HG03103 (cell line): ENCODE measurements around the gene ZNF282.
A peak's percentile ranks its signal among the peaks of the same experiment; 100 is the strongest.

Experiments used
- ATAC-seq: cut with Tn5 transposase; IDR thresholded peaks from one replicate; pipeline ENCODE4 v1.9.1; 2021; ENCODE audit warnings: low read depth; ENCODE audit not compliant: unreplicated experiment

Gene ZNF282

DNA sequence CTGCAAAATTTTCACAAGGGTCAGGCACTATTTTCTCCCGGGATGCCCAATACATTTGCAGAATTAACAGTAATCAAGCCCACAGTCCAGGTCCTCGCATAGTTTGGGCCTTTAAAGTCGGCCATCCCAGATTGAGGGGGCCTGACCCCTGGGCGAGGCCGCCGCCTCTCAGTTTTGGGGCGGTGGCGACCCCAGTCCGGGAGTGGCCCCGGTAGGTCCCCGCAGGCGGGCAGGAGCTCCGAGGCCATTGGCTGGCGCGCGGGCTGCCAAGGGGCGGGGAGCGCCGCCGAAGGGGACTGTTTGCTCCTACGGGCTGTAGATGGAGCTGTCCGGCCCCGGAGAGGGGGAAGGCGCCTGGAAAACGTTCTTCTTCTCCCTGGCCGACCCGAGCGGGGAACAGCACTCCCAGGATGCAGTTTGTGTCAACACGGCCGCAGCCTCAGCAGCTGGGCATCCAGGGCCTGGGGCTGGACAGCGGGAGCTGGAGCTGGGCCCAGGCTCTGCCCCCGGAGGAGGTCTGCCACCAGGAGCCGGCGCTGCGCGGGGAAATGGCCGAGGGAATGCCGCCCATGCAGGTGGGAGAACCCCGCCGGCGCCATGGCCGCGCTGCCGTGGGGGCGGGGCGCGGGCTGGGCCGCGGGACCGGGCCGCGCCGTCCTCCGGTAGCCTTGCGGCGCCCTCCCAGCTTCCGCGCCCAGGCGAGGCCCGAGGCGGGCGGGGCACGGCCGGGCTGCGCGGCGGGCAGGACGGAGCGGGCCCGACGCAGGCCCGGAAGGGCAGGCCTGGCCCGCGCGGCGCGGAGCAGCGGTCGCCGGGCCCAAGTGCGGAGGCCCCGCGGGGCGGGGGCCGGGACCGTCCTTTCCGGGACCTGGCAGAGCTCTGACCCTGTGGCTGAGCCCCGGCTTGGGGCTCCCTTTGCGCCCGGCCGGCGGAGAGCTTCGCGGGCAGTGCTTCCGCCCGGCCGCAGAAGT, at the start of gene ZNF282:
Gene ZNF282 (plus strand): TSS at position 367 of the 971 bp plus-strand sequence. CDS start 44 bp downstream, at position 411.
- ATAC-seq, result peak; percentile 85

DNA sequence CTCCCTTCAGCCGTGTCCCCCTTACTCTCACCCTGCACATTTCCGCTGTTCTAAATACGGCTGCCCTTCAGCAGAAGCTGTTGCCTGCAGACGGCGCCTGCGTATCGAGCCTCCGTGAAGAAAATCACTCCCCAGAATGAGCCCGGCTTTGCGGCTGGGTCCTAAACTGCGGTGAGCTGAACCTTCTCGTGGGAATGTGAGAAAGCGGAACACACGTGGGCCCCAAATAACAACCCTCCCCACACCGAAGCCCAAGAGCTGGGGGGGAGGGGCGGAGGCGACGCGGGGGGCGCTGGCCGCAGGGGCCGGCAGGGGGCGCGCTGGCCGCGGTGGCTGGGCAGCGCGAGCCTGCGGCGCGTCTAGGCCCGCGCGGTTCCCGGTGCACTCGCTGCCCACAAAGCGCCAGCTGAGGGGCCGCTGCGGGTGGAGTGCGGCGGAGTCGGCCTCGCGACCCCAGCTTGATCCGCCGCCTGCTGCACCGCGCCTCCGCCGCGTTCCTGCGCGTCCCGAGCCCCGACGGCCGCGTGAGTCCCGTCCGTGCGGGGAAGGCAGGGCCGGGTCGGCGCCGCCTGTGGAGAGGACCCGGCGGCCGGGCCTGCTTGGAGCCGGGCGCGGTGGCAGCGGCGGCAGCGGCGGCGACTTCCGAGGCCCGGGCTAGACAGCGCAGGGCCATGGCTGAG, 48.1 kb upstream of the ZNF282 start, which contains the start of gene ZNF398:
Gene ZNF398 (plus strand): TSS at position 382 of the 680 bp plus-strand sequence. CDS start 290 bp downstream, at position 672.
- peak; percentile 58 for ATAC-seq

DNA sequence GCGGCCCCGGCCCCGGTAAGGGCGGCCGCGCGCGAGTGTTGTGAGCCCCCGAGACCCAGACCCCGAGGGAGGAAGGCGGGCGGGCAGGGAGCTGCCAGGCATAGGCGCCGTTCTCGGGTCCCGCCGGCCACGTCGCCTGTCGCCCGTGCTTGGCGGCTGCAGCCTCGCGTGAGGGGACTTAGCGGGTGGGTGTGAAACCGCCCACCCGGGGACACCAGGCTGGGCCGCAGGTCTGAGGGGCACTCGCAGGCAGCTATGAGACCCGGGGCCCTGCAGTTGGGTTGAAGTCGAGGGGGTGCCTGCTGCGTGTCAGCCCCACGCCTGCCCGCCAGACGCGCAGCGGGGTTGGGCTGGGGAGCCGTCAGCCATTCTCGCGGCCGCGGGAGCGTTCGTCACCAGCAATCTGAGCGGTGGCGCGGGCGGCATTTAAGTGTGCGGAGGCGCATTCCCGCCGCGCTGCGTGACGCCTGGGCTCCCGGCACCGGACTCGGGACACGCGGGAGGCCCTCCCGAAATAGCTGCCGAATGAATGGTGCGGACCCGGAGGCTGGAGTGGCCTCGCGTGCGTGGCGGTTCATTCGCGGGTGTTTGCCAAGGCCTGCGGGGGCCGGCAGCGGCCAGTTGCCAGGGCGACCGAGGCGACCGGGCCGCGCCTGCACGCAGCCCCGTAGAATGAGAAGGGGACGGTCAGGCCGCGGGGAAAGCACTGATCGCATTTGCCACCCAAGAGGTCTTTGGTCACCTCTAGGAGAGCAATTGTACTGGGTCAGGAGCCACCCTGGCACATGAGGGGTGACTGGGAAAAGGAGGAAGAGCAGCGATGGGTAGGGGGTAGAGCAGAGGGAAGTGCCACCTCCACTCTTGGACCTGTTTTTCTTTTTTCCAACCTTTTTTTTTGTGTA, 47.3 kb upstream of the ZNF282 start:
- ATAC-seq, result peak; percentile 21

DNA sequence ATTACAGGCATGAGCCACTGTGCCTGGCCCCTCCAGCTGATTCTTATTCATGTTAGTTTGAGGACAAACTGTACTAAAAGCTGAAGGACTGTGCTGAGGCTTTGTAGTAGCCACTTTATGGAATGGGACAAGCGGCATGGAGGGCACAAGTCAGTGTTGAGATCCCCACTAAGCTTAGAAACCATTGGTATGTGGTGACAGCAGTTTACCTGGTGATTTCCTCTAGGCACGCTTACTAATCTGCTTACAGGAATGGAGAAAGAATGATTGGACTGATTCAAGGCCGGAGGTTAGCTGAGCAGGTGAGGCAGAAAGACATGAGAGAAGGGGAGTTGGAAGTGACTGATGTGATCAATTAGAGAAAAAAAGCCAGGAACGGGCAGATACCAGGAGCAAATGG, 44.4 kb upstream of the ZNF282 start:
- ATAC-seq, result no peak

DNA sequence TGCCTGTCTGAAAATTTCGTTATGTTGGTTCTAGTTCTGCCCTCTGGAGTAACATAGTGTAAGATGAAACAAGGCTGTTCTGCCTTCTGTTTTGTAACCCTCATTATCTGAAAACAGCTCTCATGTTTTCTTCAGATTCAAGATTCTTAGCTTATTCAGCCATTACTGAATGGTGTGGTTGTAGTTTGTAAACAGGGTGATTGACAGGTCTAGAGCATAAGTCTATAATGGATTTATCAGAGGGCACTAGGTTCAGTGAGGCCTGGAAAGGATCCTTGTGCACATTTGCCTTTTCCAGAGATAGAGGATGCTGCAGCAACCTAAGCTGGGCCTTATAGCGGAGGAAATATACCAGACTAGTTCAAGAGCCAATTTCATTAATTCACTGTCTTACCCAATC, 42.0 kb upstream of the ZNF282 start:
- no peak for ATAC-seq

DNA sequence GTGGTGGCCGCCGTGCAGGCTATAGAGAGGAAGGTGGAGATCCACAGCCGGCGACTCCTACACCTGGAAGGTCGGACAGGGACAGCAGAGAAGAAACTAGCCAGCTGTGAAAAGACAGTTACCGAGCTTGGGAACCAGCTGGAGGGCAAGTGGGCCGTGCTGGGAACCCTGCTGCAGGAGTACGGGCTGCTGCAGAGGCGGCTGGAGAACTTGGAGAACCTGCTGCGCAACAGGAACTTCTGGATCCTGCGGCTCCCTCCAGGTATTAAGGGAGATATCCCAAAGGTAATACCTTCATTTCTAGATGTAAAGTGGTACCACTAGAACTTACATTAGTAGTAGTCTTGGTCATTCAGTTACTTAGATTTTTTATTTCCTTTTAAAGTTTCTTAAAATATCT, 41.3 kb upstream of the ZNF282 start:
- no peak for ATAC-seq

DNA sequence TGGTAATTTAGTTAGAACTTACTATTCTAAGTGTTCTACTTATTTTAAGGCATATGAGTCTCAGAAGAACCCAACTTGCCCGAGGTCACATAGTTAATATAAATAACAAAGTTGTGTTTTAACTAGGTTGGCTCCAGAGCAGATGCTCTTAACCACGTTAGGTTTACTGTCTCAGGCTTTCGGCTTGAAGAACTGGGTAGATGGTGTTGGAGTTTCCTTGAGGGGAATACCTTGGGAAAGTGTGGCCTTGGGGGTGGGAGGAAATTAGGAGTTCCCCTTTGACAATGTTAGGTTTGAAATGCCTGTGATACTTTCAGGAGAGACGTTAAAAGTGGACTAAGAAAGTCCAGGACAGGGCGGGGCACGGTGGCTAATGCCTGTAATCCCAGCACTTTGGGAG, 38.4 kb upstream of the ZNF282 start:
- no peak for ATAC-seq

DNA sequence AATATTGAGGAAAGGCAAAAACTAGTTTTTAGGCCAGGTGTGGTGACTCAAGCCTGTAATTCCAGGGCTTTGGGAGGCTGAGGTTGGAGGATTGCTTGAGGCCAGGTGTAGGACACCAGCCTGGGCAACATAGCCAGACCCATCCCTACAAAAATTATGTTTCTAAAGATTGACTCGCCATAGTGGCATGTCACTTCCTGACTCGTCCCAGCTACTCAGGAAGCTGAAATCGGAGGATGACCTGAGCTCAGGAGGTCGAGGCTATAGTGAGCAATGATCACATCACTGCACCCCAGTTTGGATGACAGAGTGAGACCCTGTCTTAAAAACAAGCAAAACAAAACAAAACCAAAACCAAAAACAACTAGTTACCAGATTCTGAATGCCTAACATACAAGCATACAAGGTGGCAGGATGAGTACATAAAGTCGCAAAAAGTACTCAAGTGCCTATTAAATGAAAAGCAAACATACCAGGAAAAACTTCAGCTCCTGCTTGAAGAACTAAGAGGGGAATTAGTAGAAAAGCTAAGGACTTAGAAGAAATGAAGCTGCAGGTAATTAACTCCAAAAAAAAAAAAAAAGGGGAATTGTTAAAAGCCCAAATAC, 34.0 kb upstream of the ZNF282 start:
- no peak for ATAC-seq

DNA sequence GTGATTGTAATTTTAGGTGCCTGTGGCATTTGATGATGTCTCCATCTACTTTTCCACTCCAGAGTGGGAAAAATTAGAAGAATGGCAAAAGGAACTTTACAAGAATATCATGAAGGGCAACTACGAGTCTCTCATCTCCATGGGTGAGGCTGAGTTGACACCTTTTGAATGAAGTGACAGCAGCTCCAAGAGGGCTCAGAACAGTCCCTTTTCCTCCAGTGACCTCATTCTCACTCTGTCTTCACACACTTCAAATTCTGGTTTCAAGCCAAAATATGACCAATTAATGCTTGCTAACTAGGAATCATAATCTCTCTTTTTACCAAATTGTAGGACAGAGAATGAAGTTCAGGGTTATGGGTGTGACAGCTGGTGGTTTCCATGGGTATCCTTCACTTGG, 29.2 kb upstream of the ZNF282 start:
- no peak for ATAC-seq

DNA sequence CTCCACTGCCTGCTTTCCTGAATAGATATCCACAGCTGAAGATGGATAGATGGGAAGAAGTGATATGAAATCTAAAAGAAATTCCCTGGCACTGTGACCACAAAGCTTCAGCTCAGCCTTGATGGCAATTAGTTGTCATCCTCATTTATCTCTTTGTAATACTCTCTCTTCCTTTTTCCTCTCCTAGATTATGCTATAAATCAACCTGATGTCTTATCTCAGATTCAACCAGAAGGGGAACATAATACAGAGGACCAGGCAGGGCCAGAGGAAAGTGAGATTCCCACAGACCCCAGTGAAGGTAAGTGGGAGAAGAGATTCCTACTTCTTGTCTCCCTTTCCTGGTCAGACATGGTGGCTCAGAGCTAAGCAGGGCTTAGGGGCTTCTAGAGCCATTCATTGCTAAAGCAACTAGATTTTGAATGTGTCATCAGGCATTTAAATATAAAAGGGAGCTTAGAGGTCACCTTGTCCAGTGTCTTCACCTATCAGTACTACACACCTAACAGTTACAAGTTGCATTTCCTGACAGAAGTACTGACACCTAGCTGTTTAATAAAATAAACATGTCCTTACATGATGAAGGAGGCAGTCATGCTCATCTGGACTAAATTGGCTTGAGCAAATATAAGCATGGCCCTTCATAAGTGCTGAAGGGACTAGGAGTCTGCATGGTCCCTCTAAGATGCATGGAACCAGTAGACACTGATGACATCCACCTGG, 28.6 kb upstream of the ZNF282 start:
- ATAC-seq, result no peak

DNA sequence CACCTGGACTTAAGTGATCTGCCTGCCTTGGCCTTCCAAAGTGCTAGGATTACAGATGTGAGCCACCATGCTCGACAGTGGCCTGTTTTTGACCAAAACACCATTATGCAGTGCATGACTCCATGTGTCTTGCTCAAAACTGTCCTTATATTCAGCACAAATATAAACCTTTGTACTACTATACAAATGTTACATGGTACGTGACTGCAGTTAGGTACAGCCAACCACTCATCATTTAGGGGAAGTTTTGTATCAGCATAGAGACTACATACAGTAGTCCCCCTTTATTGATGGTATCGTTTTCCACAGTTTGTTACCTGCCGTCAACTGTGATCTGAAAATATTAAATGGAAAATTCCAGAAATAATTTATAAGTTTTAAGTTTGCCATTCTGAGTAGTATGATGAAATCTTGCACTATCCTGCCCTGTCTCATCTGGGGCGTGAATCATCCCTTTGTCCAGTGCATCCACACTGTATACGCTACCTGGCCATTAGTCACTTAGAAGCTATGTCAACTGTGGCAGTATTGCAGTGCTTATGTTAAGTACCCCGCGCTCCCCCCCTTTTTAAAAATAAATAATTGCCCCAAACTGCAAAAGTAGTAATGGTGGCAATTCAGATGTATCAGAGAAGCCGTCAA, 23.3 kb upstream of the ZNF282 start:
- no peak for ATAC-seq

DNA sequence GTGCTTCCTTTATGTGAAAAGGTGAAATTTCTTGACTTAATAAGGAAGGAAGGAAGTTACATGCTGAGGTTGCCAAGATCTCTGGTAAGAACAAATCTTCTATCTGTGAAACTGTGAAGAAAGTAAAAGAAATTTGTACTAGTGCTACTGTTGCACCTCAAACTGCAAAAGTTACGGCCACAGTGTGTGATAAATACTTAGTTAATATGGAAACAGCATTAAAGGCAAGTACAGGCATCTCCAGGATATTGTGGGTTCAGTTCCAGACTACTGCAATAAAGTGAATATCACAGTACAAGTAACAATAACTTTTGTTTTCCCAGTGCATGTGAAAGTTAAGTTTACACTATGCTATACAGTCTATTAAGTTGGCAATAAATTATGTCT, 22.8 kb upstream of the ZNF282 start:
- no peak for ATAC-seq

DNA sequence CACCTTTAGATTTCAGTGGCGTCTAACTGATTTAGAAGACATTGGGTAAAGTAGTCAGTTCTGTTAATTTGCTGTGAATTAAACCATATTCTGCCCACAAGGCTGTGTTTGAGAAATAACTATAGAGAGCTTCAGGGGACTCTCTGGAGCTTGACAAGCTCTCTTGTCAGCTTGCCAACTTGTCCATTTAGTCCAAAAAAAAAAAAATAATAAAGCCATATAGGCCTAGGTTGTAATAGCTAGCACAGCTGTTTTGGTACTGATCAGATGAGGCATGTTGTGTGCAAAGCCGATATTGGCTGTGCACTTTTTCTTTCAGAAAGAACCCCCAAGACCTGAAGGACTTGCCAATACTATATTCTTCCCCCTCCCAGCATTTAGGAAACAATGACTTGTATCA, 20.2 kb upstream of the ZNF282 start:
- no peak for ATAC-seq

DNA sequence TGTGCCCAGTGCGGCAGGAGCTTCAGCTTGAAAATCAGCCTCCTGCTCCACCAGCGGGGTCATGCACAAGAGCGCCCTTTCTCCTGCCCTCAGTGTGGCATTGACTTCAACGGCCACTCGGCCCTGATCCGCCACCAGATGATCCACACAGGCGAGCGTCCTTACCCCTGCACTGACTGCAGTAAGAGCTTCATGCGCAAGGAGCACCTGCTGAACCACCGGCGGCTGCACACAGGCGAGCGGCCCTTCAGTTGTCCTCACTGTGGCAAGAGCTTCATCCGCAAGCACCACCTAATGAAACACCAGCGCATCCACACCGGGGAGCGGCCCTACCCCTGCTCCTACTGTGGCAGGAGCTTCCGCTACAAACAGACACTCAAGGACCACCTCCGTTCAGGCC, 16.1 kb upstream of the ZNF282 start:
- ATAC-seq, result no peak

DNA sequence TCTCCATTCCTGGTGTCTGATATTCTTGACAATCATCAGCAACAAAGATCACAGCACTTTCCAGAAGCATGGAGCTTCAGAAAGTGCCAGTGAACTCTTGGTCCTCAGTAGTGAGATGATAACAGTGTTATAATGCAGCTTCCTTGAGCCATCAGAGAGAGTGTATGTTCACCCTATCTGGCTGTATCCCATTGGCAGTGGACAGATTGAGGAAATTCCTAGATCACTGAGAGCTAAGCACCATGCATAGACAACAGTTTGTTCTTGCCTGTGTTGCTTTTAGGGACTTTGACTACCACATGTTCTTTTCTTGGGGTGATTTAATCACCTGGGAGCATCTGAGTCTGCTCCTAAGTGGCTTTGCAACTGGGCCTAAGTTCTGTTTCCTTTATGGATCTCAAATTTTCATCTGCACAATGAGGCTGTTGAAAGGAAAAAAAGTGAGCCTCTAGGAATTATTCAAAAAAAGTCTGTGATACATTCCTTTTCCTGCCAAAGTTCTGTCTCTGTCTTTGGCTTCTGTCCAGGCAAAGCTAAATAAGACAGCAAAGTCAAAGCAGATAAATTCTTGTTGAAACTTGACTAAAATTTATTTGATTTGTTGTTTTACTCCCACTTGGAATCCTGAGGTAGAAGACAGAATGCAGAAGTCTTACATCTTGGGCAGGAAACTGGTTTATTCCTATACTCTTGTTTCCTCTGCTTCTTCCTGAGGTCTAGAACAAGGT, 14.5 kb upstream of the ZNF282 start:
- no peak for ATAC-seq

DNA sequence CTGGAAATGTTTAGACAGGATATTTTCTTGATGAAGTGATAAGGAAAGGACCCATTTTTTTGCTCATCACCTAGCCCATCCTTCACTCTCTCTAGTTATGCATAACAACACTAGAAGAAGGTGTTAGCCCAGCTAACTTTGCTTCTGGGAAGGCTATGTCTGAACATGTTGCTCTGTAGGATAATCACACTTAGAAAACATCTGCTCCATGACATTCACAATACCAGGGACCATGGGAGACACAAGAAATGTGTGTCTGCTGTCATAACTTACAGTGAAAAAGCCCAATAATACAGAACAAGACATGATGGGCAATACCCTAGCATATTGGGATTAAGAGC, 13.9 kb upstream of the ZNF282 start:
- ATAC-seq, result no peak

DNA sequence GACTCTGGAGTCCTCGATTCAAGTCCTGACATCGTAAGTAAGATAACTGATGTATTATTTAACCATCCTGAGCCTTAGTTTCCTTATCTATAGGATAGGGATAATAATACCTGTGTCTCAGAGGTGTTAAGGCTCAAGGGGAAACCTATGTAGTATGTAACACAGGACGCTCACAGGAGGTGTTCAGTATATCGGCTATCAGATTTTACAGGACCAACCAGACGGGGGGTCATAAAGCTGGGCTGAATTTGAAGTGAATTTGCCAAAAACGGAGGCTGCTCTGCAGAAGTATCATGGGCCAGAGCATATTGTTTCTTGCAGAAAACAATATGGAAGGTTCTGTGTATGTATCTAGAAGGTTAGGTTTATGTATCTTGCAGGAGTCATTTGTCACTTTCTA, 11.1 kb upstream of the ZNF282 start:
- ATAC-seq, result no peak

DNA sequence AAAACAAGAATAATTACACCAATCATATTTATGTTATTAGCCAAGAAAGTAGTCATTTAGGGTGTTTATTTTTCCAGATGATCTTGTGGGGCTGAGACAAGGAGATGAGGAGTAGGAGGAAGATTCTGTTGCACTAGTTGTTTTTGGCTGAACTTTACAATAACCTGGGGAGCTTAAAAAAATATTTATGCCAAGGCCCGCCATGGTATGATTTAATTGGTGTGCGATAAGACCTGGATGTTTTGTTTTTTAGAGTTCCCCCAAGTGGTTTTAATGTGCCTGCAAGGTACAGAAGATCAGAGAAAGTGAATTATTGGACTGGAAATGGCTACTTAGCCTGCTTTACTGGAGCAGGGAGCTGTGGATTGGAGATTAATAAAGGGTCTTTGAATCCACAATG, 7.1 kb upstream of the ZNF282 start:
- ATAC-seq, result no peak
